ENCODE data around the gene ZNF618. TPM values are rescaled to one million over a fixed set of nuclear protein-coding genes. Genes with fewer than 3 reads are reported as not detected.
A peak's percentile ranks its signal among the peaks of the same experiment; 100 is the strongest.

The ZNF618 gene
- total RNA-seq, 2 donors from 2014 or later = 16.6 to 24.9 TPM

GRCh38 chr9:113907282-113907681 lies 31.2 kb downstream of the ZNF618 start:
- H3K36me3 ChIP-seq = no peaks in the 10 kb centered on the region
- H3K27me3 ChIP-seq (replicated peaks; ENCODE audit: insufficient read depth) = no peaks in the 10 kb centered on the region
- no peak overlapping the region for H3K27ac ChIP-seq
- H3K9me3 ChIP-seq = peaks cover 9% of the 10 kb centered on the region
- H3K4me1 ChIP-seq (ENCODE audit: control insufficient read depth in 1 of 2, low read depth in 2 of 2) = peaks cover 32 to 53% of the 10 kb centered on the region in 2 donors
- DNase-seq (ENCODE audit: low spot score) (no peak), ATAC-seq (ENCODE audit: insufficient number of reproducible peaks, low FRiP score, low read depth) (no peak)
- TF ChIP-seq CTCF (IDR thresholded peaks at IDR 0.05) = no peak
- no peak overlapping the region for H3K4me3 ChIP-seq

GRCh38 chr9:113909421-113909820 lies 33.3 kb downstream of the ZNF618 start:
- Histone ChIP-seq H3K27me3 (replicated peaks; ENCODE audit: insufficient read depth) (no peaks in the 10 kb centered on the region), H3K27ac (no peak overlapping the region), H3K9me3 (no peaks in the 10 kb centered on the region), H3K36me3 (no peaks in the 10 kb centered on the region), H3K4me3 (no peak overlapping the region), H3K4me1 (ENCODE audit: control insufficient read depth in 1 of 2, low read depth in 2 of 2) (peaks cover 50 to 67% of the 10 kb centered on the region in 2 donors)
- ATAC-seq (ENCODE audit: insufficient number of reproducible peaks, low FRiP score, low read depth) (no peak), DNase-seq (ENCODE audit: low spot score) (no peak)
- TF ChIP-seq CTCF (IDR thresholded peaks at IDR 0.05) = no peak

GRCh38 chr9:113910036-113910639 lies 34.0 kb downstream of the ZNF618 start:
- Histone ChIP-seq H3K4me3 (no peak overlapping the region), H3K27me3 (replicated peaks; ENCODE audit: insufficient read depth) (no peaks in the 10 kb centered on the region), H3K4me1 (ENCODE audit: control insufficient read depth in 1 of 2, low read depth in 2 of 2) (peaks cover 50 to 74% of the 10 kb centered on the region in 2 donors), H3K9me3 (no peaks in the 10 kb centered on the region), H3K27ac (peak overlapping the region in 1 of 2 donors; percentile 3), H3K36me3 (no peaks in the 10 kb centered on the region)
- DNase-seq (ENCODE audit: low spot score) = no peak
- no peak for TF ChIP-seq CTCF (IDR thresholded peaks at IDR 0.05)
- no peak for ATAC-seq (ENCODE audit: insufficient number of reproducible peaks, low FRiP score, low read depth)

- Histone ChIP-seq H3K9me3 (no peaks in the 10 kb centered on the region), H3K36me3 (no peaks in the 10 kb centered on the region), H3K27ac (peak overlapping the region in 1 of 2 donors; percentile 72), H3K4me1 (ENCODE audit: control insufficient read depth in 1 of 2, low read depth in 2 of 2) (peaks cover 42 to 63% of the 10 kb centered on the region in 2 donors), H3K4me3 (no peak overlapping the region), H3K27me3 (replicated peaks; ENCODE audit: insufficient read depth) (no peaks in the 10 kb centered on the region)
- TF ChIP-seq CTCF (IDR thresholded peaks at IDR 0.05) = no peak
- no peak for ATAC-seq (ENCODE audit: insufficient number of reproducible peaks, low FRiP score, low read depth)
- no peak for DNase-seq (ENCODE audit: low spot score)
These were observed 35.9 kb downstream of the ZNF618 start for GRCh38 chr9:113911850-113912557.

GRCh38 chr9:113912816-113913215 lies 36.7 kb downstream of the ZNF618 start:
- Histone ChIP-seq H3K9me3 (no peaks in the 10 kb centered on the region), H3K4me3 (no peak overlapping the region), H3K36me3 (no peaks in the 10 kb centered on the region), H3K4me1 (ENCODE audit: control insufficient read depth in 1 of 2, low read depth in 2 of 2) (peaks cover 37 to 55% of the 10 kb centered on the region in 2 donors), H3K27ac (peak overlapping the region; percentile 60 to 72), H3K27me3 (replicated peaks; ENCODE audit: insufficient read depth) (no peaks in the 10 kb centered on the region)
- DNase-seq (ENCODE audit: low spot score) = no peak
- ATAC-seq (ENCODE audit: insufficient number of reproducible peaks, low FRiP score, low read depth) = no peak
- no peak for TF ChIP-seq CTCF (IDR thresholded peaks at IDR 0.05)

Measured in thoracic aorta (tissue), 2 donors.